ENCODE results near the gene NLRP14.

Gene NLRP14

GRCh38 chr11:7115780-7116179 is 95.5 kb downstream of the NLRP14 start:
- Histone ChIP-seq H3K79me2 (ENCODE audit: insufficient read depth, low read length) (no peaks in the 10 kb centered on the region), H3K27me3 (ENCODE audit: insufficient read depth, low read length, poor library complexity) (no peaks in the 10 kb centered on the region), H3K4me3 (ENCODE audit: low read depth in 1 of 2, low read length in 2 of 2) (no peak overlapping the region), H3K9me3 (ENCODE audit: insufficient read depth, low read length, severe bottlenecking) (no peaks in the 10 kb centered on the region), H3K4me2 (ENCODE audit: insufficient read depth, low read length) (no peak overlapping the region), H3K4me1 (ENCODE audit: insufficient read depth, low read length) (no peaks in the 10 kb centered on the region), H4K20me1 (ENCODE audit: insufficient read depth, low read length) (no peaks in the 10 kb centered on the region), H3K9ac (ENCODE audit: low read depth, low read length) (no peak overlapping the region), H3K27ac (ENCODE audit: low read length) (no peak overlapping the region), H3K36me3 (ENCODE audit: insufficient read depth, low read length) (no peaks in the 10 kb centered on the region), H2AFZ (ENCODE audit: low read depth, low read length) (no peak overlapping the region)
- TF ChIP-seq EZH2 (IDR thresholded peaks at IDR 0.05; ENCODE audit: borderline replicate concordance, low read depth, low read length, severe bottlenecking), result no peak
- TF ChIP-seq CTCF (IDR thresholded peaks at IDR 0.05; ENCODE audit: borderline replicate concordance, extremely low read depth, low read length, poor library complexity, severe bottlenecking), result no peak
- ATAC-seq (ENCODE audit: insufficient read depth, low read depth), result no peak
- DNase-seq, result no peak

- no peak overlapping the region for H3K4me3 ChIP-seq (ENCODE audit: low read depth in 1 of 2, low read length in 2 of 2)
- H3K4me1 ChIP-seq (ENCODE audit: insufficient read depth, low read length), result no peaks in the 10 kb centered on the region
- H3K9ac ChIP-seq (ENCODE audit: low read depth, low read length), result no peak overlapping the region
- H3K36me3 ChIP-seq (ENCODE audit: insufficient read depth, low read length), result no peaks in the 10 kb centered on the region
- no peak for ATAC-seq (ENCODE audit: insufficient read depth, low read depth)
- H3K4me2 ChIP-seq (ENCODE audit: insufficient read depth, low read length), result no peak overlapping the region
- no peak overlapping the region for H2AFZ ChIP-seq (ENCODE audit: low read depth, low read length)
- DNase-seq, result no peak
- H3K9me3 ChIP-seq (ENCODE audit: insufficient read depth, low read length, severe bottlenecking), result no peaks in the 10 kb centered on the region
- H3K79me2 ChIP-seq (ENCODE audit: insufficient read depth, low read length), result no peaks in the 10 kb centered on the region
- no peak for TF ChIP-seq CTCF (IDR thresholded peaks at IDR 0.05; ENCODE audit: borderline replicate concordance, extremely low read depth, low read length, poor library complexity, severe bottlenecking)
- TF ChIP-seq EZH2 (IDR thresholded peaks at IDR 0.05; ENCODE audit: borderline replicate concordance, low read depth, low read length, severe bottlenecking), result no peak
- no peaks in the 10 kb centered on the region for H4K20me1 ChIP-seq (ENCODE audit: insufficient read depth, low read length)
- H3K27ac ChIP-seq (ENCODE audit: low read length), result no peak overlapping the region
- no peaks in the 10 kb centered on the region for H3K27me3 ChIP-seq (ENCODE audit: insufficient read depth, low read length, poor library complexity)
Observed at GRCh38 chr11:7116370-7116769, 96.1 kb downstream of the NLRP14 start.

All from DND-41 (cell line).